ENCODE data around the gene SF3B5.
"Not testable (repeated sequence)": the region's sequence is repeated elsewhere in the genome, so short reads cannot be mapped to it uniquely, and the experiment has no call there.

SF3B5 gene

DNA sequence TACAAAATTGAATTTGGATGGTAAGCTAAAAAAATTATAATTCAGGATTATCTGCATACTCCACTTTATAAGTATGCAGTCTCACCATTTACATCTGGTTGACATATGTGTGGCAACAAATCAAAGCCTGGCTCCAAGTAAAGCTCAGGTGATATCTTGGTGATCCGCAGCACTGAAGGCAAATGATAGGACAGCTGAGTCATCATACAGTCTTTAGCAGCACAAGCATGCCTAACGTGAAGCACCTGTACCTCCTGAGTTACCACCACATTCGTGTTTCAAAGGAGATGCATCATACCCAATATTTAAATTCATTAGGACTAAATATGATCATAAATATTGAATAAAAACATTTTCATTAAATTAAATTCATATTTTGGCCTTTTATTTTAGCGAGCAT, 43.2 kb upstream of the SF3B5 start:
- H3K9me3 ChIP-seq (ENCODE audit: control extremely low read depth in 1 of 5, control insufficient read depth in 4 of 5, insufficient read depth in 2 of 5, low read depth in 1 of 5, low read length in 4 of 5), result no peaks in the 10 kb centered on the region
- no peaks in the 10 kb centered on the region for H3K27me3 ChIP-seq (replicated peaks in 2 of 5; ENCODE audit: control insufficient read depth in 4 of 5, insufficient read depth in 5 of 5, low read length in 4 of 5)
- ChIA-PET CTCF (interaction anchor here (1.1 kb wide), 1 partner anchor 15 kb away, joined by 3 read pairs; no protein-coding TSS in a partner anchor), POLR2A (no interaction called here)
- H3K36me3 ChIP-seq (ENCODE audit: control insufficient read depth in 4 of 4, insufficient read depth in 4 of 4, low read length in 3 of 4), result no peaks in the 10 kb centered on the region
- DNase-seq, result no peak
- H3K4me3 ChIP-seq (ENCODE audit: control insufficient read depth in 1 of 7, extremely low read depth in 1 of 7, insufficient read depth in 4 of 7, low read depth in 2 of 7, low read length in 6 of 7), result no peak overlapping the region
- H3K27ac ChIP-seq (ENCODE audit: insufficient read depth in 1 of 2, low read depth in 1 of 2, low read length in 2 of 2, poor library complexity in 1 of 2, severe bottlenecking in 2 of 2), result no peak overlapping the region
- H3K4me1 ChIP-seq (ENCODE audit: control extremely low read depth in 1 of 4, control insufficient read depth in 4 of 4, insufficient read depth in 4 of 4, low read length in 3 of 4), result peaks cover 0 to 2% (median 0%) of the 10 kb centered on the region in 4 experiments
- WGBS (ENCODE audit: insufficient coverage), result 100% methylated on average over 1 of the region's 4 CpGs

- CTCF ChIA-PET, result no interaction called here
- Histone ChIP-seq H3K27me3 (replicated peaks in 2 of 5; ENCODE audit: control insufficient read depth in 4 of 5, insufficient read depth in 5 of 5, low read length in 4 of 5) (no peaks in the 10 kb centered on the region), H3K36me3 (ENCODE audit: control insufficient read depth in 4 of 4, insufficient read depth in 4 of 4, low read length in 3 of 4) (no peaks in the 10 kb centered on the region), H3K4me3 (ENCODE audit: control insufficient read depth in 1 of 7, extremely low read depth in 1 of 7, insufficient read depth in 4 of 7, low read depth in 2 of 7, low read length in 6 of 7) (no peak overlapping the region), H3K9me3 (ENCODE audit: control extremely low read depth in 1 of 5, control insufficient read depth in 4 of 5, insufficient read depth in 2 of 5, low read depth in 1 of 5, low read length in 4 of 5) (no peaks in the 10 kb centered on the region), H3K4me1 (ENCODE audit: control extremely low read depth in 1 of 4, control insufficient read depth in 4 of 4, insufficient read depth in 4 of 4, low read length in 3 of 4) (peaks cover 0 to 5% (median 0%) of the 10 kb centered on the region in 4 experiments), H3K27ac (ENCODE audit: insufficient read depth in 1 of 2, low read depth in 1 of 2, low read length in 2 of 2, poor library complexity in 1 of 2, severe bottlenecking in 2 of 2) (no peak overlapping the region)
- no peak for DNase-seq
- WGBS (ENCODE audit: insufficient coverage), result 13% methylated on average over 1 of the region's 2 CpGs
- POLR2A ChIA-PET, result no interaction called here
Observed at GRCh38 chr6:144134737-144135136, 39.4 kb upstream of the SF3B5 start.

- no peak for DNase-seq
- WGBS (ENCODE audit: insufficient coverage), result 89% methylated on average over 1 of the region's 2 CpGs
- Histone ChIP-seq H3K4me1 (ENCODE audit: control extremely low read depth in 1 of 4, control insufficient read depth in 4 of 4, insufficient read depth in 4 of 4, low read length in 3 of 4) (peaks cover 0 to 8% (median 2%) of the 10 kb centered on the region in 4 experiments), H3K27me3 (replicated peaks in 2 of 5; ENCODE audit: control insufficient read depth in 4 of 5, insufficient read depth in 5 of 5, low read length in 4 of 5) (no peaks in the 10 kb centered on the region), H3K36me3 (ENCODE audit: control insufficient read depth in 4 of 4, insufficient read depth in 4 of 4, low read length in 3 of 4) (no peaks in the 10 kb centered on the region), H3K9me3 (ENCODE audit: control extremely low read depth in 1 of 5, control insufficient read depth in 4 of 5, insufficient read depth in 2 of 5, low read depth in 1 of 5, low read length in 4 of 5) (no peaks in the 10 kb centered on the region), H3K4me3 (ENCODE audit: control insufficient read depth in 1 of 7, extremely low read depth in 1 of 7, insufficient read depth in 4 of 7, low read depth in 2 of 7, low read length in 6 of 7) (no peak overlapping the region), H3K27ac (ENCODE audit: insufficient read depth in 1 of 2, low read depth in 1 of 2, low read length in 2 of 2, poor library complexity in 1 of 2, severe bottlenecking in 2 of 2) (no peak overlapping the region)
- ChIA-PET POLR2A (no interaction called here), CTCF (interaction anchor here (0.8 kb wide), 1 partner anchor 81 kb away, joined by 3 read pairs; no protein-coding TSS in a partner anchor)
Observed at GRCh38 chr6:144134176-144134575, 38.8 kb upstream of the SF3B5 start.

GRCh38 chr6:144133225-144133821, 38.0 kb upstream of the SF3B5 start:
- 90% methylated on average over 4 of the region's 5 CpGs for WGBS (ENCODE audit: insufficient coverage)
- Histone ChIP-seq H3K9me3 (ENCODE audit: control extremely low read depth in 1 of 5, control insufficient read depth in 4 of 5, insufficient read depth in 2 of 5, low read depth in 1 of 5, low read length in 4 of 5) (no peaks in the 10 kb centered on the region), H3K27ac (ENCODE audit: insufficient read depth in 1 of 2, low read depth in 1 of 2, low read length in 2 of 2, poor library complexity in 1 of 2, severe bottlenecking in 2 of 2) (no peak overlapping the region), H3K27me3 (replicated peaks in 2 of 5; ENCODE audit: control insufficient read depth in 4 of 5, insufficient read depth in 5 of 5, low read length in 4 of 5) (no peaks in the 10 kb centered on the region), H3K4me3 (ENCODE audit: control insufficient read depth in 1 of 7, extremely low read depth in 1 of 7, insufficient read depth in 4 of 7, low read depth in 2 of 7, low read length in 6 of 7) (no peak overlapping the region), H3K4me1 (ENCODE audit: control extremely low read depth in 1 of 4, control insufficient read depth in 4 of 4, insufficient read depth in 4 of 4, low read length in 3 of 4) (peaks cover 0 to 8% (median 2%) of the 10 kb centered on the region in 4 experiments), H3K36me3 (ENCODE audit: control insufficient read depth in 4 of 4, insufficient read depth in 4 of 4, low read length in 3 of 4) (no peaks in the 10 kb centered on the region)
- ChIA-PET POLR2A (no interaction called here), CTCF (interaction anchor here (0.8 to 1.0 kb wide), 3 partner anchors 10 to 81 kb away, joined by 3 to 4 read pairs (median 4); partner anchors contain the start of gene STX11)
- no peak for DNase-seq

- H3K36me3 ChIP-seq (ENCODE audit: control insufficient read depth in 4 of 4, insufficient read depth in 4 of 4, low read length in 3 of 4); POLR2A ChIA-PET; CTCF ChIA-PET; H3K4me3 ChIP-seq (ENCODE audit: control insufficient read depth in 1 of 7, extremely low read depth in 1 of 7, insufficient read depth in 4 of 7, low read depth in 2 of 7, low read length in 6 of 7); H3K9me3 ChIP-seq (ENCODE audit: control extremely low read depth in 1 of 5, control insufficient read depth in 4 of 5, insufficient read depth in 2 of 5, low read depth in 1 of 5, low read length in 4 of 5); H3K27me3 ChIP-seq (replicated peaks in 2 of 5; ENCODE audit: control insufficient read depth in 4 of 5, insufficient read depth in 5 of 5, low read length in 4 of 5); H3K4me1 ChIP-seq (ENCODE audit: control extremely low read depth in 1 of 4, control insufficient read depth in 4 of 4, insufficient read depth in 4 of 4, low read length in 3 of 4); H3K27ac ChIP-seq (ENCODE audit: insufficient read depth in 1 of 2, low read depth in 1 of 2, low read length in 2 of 2, poor library complexity in 1 of 2, severe bottlenecking in 2 of 2); DNase-seq: not testable (repeated sequence)
Observed at GRCh38 chr6:144132167-144132690, 36.9 kb upstream of the SF3B5 start.

DNA sequence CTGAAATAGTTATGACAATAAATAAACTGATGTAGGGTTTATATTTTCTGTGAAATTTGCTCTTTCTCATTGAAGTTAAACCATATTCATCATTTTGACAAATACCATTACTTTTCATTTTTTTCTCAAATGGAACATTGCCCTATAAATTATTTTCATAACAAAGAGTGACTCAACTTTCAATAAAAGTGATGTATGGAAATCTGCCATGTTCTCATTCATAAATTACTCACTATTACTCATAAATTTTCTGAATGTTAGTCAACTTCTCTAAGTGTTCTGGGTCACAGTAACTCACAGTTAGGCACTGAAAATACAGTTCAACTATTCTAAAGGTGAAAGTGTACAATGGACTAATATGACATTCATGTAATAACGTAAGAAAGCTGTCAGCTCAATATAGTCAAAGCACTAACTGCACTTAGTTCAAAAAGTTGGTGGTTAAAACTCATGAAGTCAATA, 35.9 kb upstream of the SF3B5 start:
- Histone ChIP-seq H3K27ac (ENCODE audit: insufficient read depth in 1 of 2, low read depth in 1 of 2, low read length in 2 of 2, poor library complexity in 1 of 2, severe bottlenecking in 2 of 2) (no peak overlapping the region), H3K9me3 (ENCODE audit: control extremely low read depth in 1 of 5, control insufficient read depth in 4 of 5, insufficient read depth in 2 of 5, low read depth in 1 of 5, low read length in 4 of 5) (no peaks in the 10 kb centered on the region), H3K36me3 (ENCODE audit: control insufficient read depth in 4 of 4, insufficient read depth in 4 of 4, low read length in 3 of 4) (no peaks in the 10 kb centered on the region), H3K4me3 (ENCODE audit: control insufficient read depth in 1 of 7, extremely low read depth in 1 of 7, insufficient read depth in 4 of 7, low read depth in 2 of 7, low read length in 6 of 7) (no peak overlapping the region), H3K27me3 (replicated peaks in 2 of 5; ENCODE audit: control insufficient read depth in 4 of 5, insufficient read depth in 5 of 5, low read length in 4 of 5) (no peaks in the 10 kb centered on the region), H3K4me1 (ENCODE audit: control extremely low read depth in 1 of 4, control insufficient read depth in 4 of 4, insufficient read depth in 4 of 4, low read length in 3 of 4) (peaks cover 0 to 8% (median 2%) of the 10 kb centered on the region in 4 experiments)
- ChIA-PET CTCF (interaction anchor here (0.9 kb wide), 1 partner anchor 12 kb away, joined by 4 read pairs; no protein-coding TSS in a partner anchor), POLR2A (no interaction called here)
- no CpG with 5 or more reads among the region's 1 CpG for WGBS (ENCODE audit: insufficient coverage)
- DNase-seq, result no peak

DNA sequence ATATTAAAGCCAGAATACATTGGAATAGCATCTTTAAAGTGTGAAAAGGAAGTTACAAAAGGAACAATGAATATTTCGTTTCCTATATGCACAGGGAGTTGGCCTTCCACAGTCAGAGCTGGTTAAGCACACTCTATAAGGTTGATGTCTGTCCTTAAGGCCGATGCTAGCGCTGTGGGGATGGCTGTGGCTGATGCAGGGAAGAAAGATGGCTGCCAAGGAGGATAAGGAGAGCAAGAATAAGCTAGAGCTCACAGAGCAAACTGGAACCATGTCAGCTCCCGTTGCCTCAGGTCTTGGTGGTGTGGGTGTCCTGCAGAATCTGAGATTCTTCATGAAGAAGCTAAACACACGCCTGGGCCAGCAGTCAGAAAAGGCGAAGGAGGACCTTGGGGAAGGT, 34.1 kb upstream of the SF3B5 start:
- Histone ChIP-seq H3K27me3 (replicated peaks in 2 of 5; ENCODE audit: control insufficient read depth in 4 of 5, insufficient read depth in 5 of 5, low read length in 4 of 5) (no peaks in the 10 kb centered on the region), H3K4me1 (ENCODE audit: control extremely low read depth in 1 of 4, control insufficient read depth in 4 of 4, insufficient read depth in 4 of 4, low read length in 3 of 4) (peaks cover under 1 to 13% (median 4%) of the 10 kb centered on the region in 4 experiments), H3K36me3 (ENCODE audit: control insufficient read depth in 4 of 4, insufficient read depth in 4 of 4, low read length in 3 of 4) (no peaks in the 10 kb centered on the region), H3K4me3 (ENCODE audit: control insufficient read depth in 1 of 7, extremely low read depth in 1 of 7, insufficient read depth in 4 of 7, low read depth in 2 of 7, low read length in 6 of 7) (no peak overlapping the region), H3K9me3 (ENCODE audit: control extremely low read depth in 1 of 5, control insufficient read depth in 4 of 5, insufficient read depth in 2 of 5, low read depth in 1 of 5, low read length in 4 of 5) (no peaks in the 10 kb centered on the region), H3K27ac (ENCODE audit: insufficient read depth in 1 of 2, low read depth in 1 of 2, low read length in 2 of 2, poor library complexity in 1 of 2, severe bottlenecking in 2 of 2) (no peak overlapping the region)
- DNase-seq, result no peak
- whole genome bisulfite sequencing (ENCODE audit: insufficient coverage), result 81% methylated on average over 6 of the region's 6 CpGs
- ChIA-PET CTCF (interaction anchor here (0.9 to 1.0 kb wide), 2 partner anchors 12 to 15 kb away, joined by 3 to 4 read pairs; no protein-coding TSS in a partner anchor), POLR2A (interaction anchor here (0.6 kb wide), 1 partner anchor 241 kb away, joined by 3 read pairs; no protein-coding TSS in a partner anchor)
